MM.1S (cell line): ENCODE measurements around the gene SAFB.

Experiments used
- CTCF ChIP-seq: fragments of 300-600 bp; sonication (generic); IDR thresholded peaks from 2 replicates; pipeline ENCODE4 v1.5.1; 2016; ENCODE audit warnings: antibody characterized with exemption, low read length, mixed read lengths
- EZH2 ChIP-seq: fragments of 300-600 bp; sonication (generic); optimal IDR thresholded peaks from 2 replicates; pipeline ENCODE3; 2017; ENCODE audit warnings: low read depth, mild to moderate bottlenecking, antibody characterized with exemption, low read length, mixed read lengths
- EZH2phosphoT487 ChIP-seq: fragments of 300-600 bp; sonication (generic); IDR thresholded peaks from 2 replicates; pipeline ENCODE4 v1.6.1; 2018; ENCODE audit warnings: antibody characterized with exemption, low read length

GRCh38 chr19:5595745-5596144 is 27.1 kb upstream of the SAFB start:
- no peak for TF ChIP-seq CTCF
- TF ChIP-seq EZH2phosphoT487: no peak
- no peak for TF ChIP-seq EZH2
